OCI-LY3 (cell line): ENCODE data around the gene AGT.

ENCODE experiments used
- EZH2phosphoT487 ChIP-seq: fragments of 200-600 bp; shearing (Covaris generic); IDR thresholded peaks from 2 replicates; pipeline ENCODE4 v1.6.1; 2018; ENCODE audit warnings: antibody characterized with exemption, mixed run types, low read depth
- TF ChIP-seq, protein P1 (sequence below): fragments of 200-600, 300-600 bp; sonication (generic); IDR thresholded peaks from 2 replicates; pipeline ENCODE4 v1.5.1; 2014; ENCODE audit warnings: antibody characterized with exemption, low read length, low read depth

DNA sequence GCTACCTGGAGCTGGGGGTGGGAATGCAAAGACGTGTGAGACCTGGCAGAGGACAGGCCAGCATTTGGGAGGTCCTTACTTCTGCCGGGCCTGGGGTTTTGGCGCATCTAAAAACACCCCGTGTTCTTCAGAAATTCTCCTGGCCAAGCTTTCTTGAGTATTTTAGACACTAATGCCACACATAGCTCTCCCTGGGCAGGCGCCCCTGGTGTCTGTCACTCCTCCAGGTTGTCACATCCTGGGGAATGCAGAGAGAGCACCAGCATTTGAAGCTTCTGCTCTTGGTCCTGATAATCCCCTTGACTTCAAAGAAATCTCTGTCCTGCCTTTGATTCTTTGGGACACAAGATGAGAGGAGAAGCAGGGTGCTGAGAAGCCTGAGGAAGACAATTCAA is 39.3 kb upstream of the AGT start:
- TF ChIP-seq, protein P1, sequence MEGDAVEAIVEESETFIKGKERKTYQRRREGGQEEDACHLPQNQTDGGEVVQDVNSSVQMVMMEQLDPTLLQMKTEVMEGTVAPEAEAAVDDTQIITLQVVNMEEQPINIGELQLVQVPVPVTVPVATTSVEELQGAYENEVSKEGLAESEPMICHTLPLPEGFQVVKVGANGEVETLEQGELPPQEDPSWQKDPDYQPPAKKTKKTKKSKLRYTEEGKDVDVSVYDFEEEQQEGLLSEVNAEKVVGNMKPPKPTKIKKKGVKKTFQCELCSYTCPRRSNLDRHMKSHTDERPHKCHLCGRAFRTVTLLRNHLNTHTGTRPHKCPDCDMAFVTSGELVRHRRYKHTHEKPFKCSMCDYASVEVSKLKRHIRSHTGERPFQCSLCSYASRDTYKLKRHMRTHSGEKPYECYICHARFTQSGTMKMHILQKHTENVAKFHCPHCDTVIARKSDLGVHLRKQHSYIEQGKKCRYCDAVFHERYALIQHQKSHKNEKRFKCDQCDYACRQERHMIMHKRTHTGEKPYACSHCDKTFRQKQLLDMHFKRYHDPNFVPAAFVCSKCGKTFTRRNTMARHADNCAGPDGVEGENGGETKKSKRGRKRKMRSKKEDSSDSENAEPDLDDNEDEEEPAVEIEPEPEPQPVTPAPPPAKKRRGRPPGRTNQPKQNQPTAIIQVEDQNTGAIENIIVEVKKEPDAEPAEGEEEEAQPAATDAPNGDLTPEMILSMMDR = no peak
- no peak for TF ChIP-seq EZH2phosphoT487
